ENCODE measurements around the gene SYNE2. TPM values are rescaled to one million over a fixed set of nuclear protein-coding genes. Genes with fewer than 3 reads are reported as not detected.

The SYNE2 gene
- total RNA-seq, 4 donors from 2014 or later, result 92.4 to 165 (median 98.3) TPM

GRCh38 chr14:64260418-64260817 is 407.6 kb downstream of the SYNE2 start:
- Histone ChIP-seq H3K27me3 (no peaks in the 10 kb centered on the region), H3K9me3 (no peaks in the 10 kb centered on the region), H3K4me1 (no peaks in the 10 kb centered on the region), H3K4me3 (no peak overlapping the region), H3K36me3 (no peaks in the 10 kb centered on the region), H3K27ac (replicated peaks in 1 of 4) (no peak overlapping the region)
- 94% methylated on average over 6 of the region's 21 CpGs for WGBS
- TF ChIP-seq POLR2AphosphoS5 (IDR thresholded peaks at IDR 0.05), result no peak
- no peak for TF ChIP-seq EP300 (IDR thresholded peaks at IDR 0.05)
- no peak for TF ChIP-seq POLR2A (IDR thresholded peaks at IDR 0.05; ENCODE audit: low read depth)
- TF ChIP-seq, protein P1, sequence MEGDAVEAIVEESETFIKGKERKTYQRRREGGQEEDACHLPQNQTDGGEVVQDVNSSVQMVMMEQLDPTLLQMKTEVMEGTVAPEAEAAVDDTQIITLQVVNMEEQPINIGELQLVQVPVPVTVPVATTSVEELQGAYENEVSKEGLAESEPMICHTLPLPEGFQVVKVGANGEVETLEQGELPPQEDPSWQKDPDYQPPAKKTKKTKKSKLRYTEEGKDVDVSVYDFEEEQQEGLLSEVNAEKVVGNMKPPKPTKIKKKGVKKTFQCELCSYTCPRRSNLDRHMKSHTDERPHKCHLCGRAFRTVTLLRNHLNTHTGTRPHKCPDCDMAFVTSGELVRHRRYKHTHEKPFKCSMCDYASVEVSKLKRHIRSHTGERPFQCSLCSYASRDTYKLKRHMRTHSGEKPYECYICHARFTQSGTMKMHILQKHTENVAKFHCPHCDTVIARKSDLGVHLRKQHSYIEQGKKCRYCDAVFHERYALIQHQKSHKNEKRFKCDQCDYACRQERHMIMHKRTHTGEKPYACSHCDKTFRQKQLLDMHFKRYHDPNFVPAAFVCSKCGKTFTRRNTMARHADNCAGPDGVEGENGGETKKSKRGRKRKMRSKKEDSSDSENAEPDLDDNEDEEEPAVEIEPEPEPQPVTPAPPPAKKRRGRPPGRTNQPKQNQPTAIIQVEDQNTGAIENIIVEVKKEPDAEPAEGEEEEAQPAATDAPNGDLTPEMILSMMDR (IDR thresholded peaks at IDR 0.05), result no peak
- intact Hi-C loops (cut with DNase I), result no loop called here
- DNase-seq (ENCODE audit: extremely low spot score), result no peak

- H3K4me3 ChIP-seq, result no peak overlapping the region
- no peaks in the 10 kb centered on the region for H3K9me3 ChIP-seq
- H3K27ac ChIP-seq (replicated peaks in 1 of 4), result no peak overlapping the region
- DNase-seq (ENCODE audit: extremely low spot score), result no peak
- intact Hi-C loops (cut with DNase I), result no loop called here
- 89% methylated on average over 1 of the region's 1 CpG for WGBS
- TF ChIP-seq POLR2AphosphoS5 (IDR thresholded peaks at IDR 0.05), result no peak
- TF ChIP-seq, protein P1 (IDR thresholded peaks at IDR 0.05), result no peak
- no peaks in the 10 kb centered on the region for H3K27me3 ChIP-seq
- H3K4me1 ChIP-seq, result no peaks in the 10 kb centered on the region
- H3K36me3 ChIP-seq, result no peaks in the 10 kb centered on the region
Measured at GRCh38 chr14:64265222-64265621, 412.4 kb downstream of the SYNE2 start.

DNA sequence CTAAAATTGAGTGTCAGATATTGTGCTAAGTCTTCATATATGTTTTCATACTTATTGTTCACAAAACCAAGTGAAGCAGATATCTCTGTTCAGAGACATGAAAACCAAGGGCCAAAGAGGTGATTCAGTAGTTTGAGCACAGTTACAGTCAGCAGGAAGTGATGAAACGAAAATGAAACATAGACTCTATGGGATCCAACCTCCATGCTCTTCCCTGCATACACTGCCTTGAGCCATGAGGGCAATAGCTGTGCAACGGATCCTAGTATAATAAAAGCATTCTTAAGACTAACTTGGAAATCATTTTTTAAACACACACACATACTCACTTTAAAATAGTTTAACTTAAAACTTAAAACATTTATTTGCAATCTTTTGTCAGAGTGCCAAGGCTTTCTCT is 413.4 kb downstream of the SYNE2 start:
- no peak for DNase-seq (ENCODE audit: extremely low spot score)
- Histone ChIP-seq H3K9me3 (no peaks in the 10 kb centered on the region), H3K27ac (replicated peaks in 1 of 4) (no peak overlapping the region), H3K4me3 (no peak overlapping the region), H3K27me3 (no peaks in the 10 kb centered on the region), H3K36me3 (no peaks in the 10 kb centered on the region), H3K4me1 (no peaks in the 10 kb centered on the region)
- TF ChIP-seq EP300 (IDR thresholded peaks at IDR 0.05), result no peak
- no peak for TF ChIP-seq POLR2AphosphoS5 (IDR thresholded peaks at IDR 0.05)
- no peak for TF ChIP-seq POLR2A (IDR thresholded peaks at IDR 0.05; ENCODE audit: low read depth)
- TF ChIP-seq, protein P1 (IDR thresholded peaks at IDR 0.05), result no peak
- intact Hi-C loops (cut with DNase I), result no loop called here
- 29% methylated on average over 2 of the region's 2 CpGs for WGBS

- Histone ChIP-seq H3K4me3 (no peak overlapping the region), H3K36me3 (no peaks in the 10 kb centered on the region), H3K4me1 (no peaks in the 10 kb centered on the region), H3K9me3 (no peaks in the 10 kb centered on the region), H3K27ac (replicated peaks in 1 of 4) (no peak overlapping the region), H3K27me3 (peaks cover 0 to 3% (median 0%) of the 10 kb centered on the region in 4 donors)
- TF ChIP-seq, protein P1 (IDR thresholded peaks at IDR 0.05), result no peak
- TF ChIP-seq EP300 (IDR thresholded peaks at IDR 0.05) (no peak), POLR2A (IDR thresholded peaks at IDR 0.05; ENCODE audit: low read depth) (no peak), POLR2AphosphoS5 (IDR thresholded peaks at IDR 0.05) (no peak)
- intact Hi-C loops (cut with DNase I), result no loop called here
- no peak for DNase-seq (ENCODE audit: extremely low spot score)
Measured at GRCh38 chr14:64272019-64272418, 419.2 kb downstream of the SYNE2 start.

Small RNA genes lying within 50 kb of the gene (small RNA-seq; reads per million reads assigned to genes)
- 0 reads per million in 3 donors for gene MIR548H1
- gene RF00019, result 0 reads per million in 3 donors
- 0 reads per million in 3 donors for gene RPS28P1

Other genes starting within 250 kb of the SYNE2 start
- 1 to 10 TPM; 4.5 to 9.6 (median 6.9) TPM for gene WDR89, start 211.1 kb upstream of the SYNE2 start, total RNA-seq
- 10 to 100 TPM; 18.0 to 26.8 (median 19.3) TPM for gene SGPP1, start 124.9 kb upstream of the SYNE2 start, total RNA-seq

All from esophagus muscularis mucosa (tissue), 4 donors.